Muscle of leg (tissue), 11 donors: Measurements from ENCODE around the gene CAND2. TPM values are rescaled to one million over a fixed set of nuclear protein-coding genes. Genes with fewer than 3 reads are reported as not detected.
"Not testable (repeated sequence)": the region's sequence is repeated elsewhere in the genome, so short reads cannot be mapped to it uniquely, and the experiment has no call there.

Experiments
- DNase-seq: peaks from one replicate; pipeline ENCODE4 v3.0.0; 2013
- H3K27ac ChIP-seq: one replicate; pipeline ENCODE4 v1.5.1; 2013; ENCODE audit warnings: mild to moderate bottlenecking, low read length, control low read depth
- H3K27me3 ChIP-seq: one replicate; pipeline ENCODE4 v1.6.1; 2013; ENCODE audit warnings: low read length; ENCODE audit not compliant: control insufficient read depth, insufficient read depth
- H3K36me3 ChIP-seq: one replicate; pipeline ENCODE4 v1.6.1; 2013; ENCODE audit warnings: low read length; ENCODE audit not compliant: control insufficient read depth, insufficient read depth
- H3K4me1 ChIP-seq: one replicate; pipeline ENCODE4 v1.6.1; 2013; ENCODE audit warnings: low read length; ENCODE audit not compliant: control insufficient read depth, insufficient read depth
- H3K4me3 ChIP-seq: one replicate; pipeline ENCODE4 v1.5.1; 2013; ENCODE audit warnings: low read length, control low read depth
- H3K9me3 ChIP-seq: replicated peaks from 2 replicates; pipeline ENCODE4 v1.6.1; 2013; ENCODE audit warnings: low read depth, low read length; ENCODE audit not compliant: control insufficient read depth
- WGBS: methylation state at CpG from one replicate; pipeline ENCODE4 v1.1.5; 2013; ENCODE audit warnings: missing lambda C conversion rate; ENCODE audit not compliant: insufficient coverage; 5-methylcytosine and 5-hydroxymethylcytosine counted together
- polyA plus RNA-seq, 8 donors: library from polyadenylated mRNA; unstranded; fragments of 120-200 nt; gene quantifications; one replicate each; pipeline versions ENCODE4 v1.2.1 to v1.2.3, GENCODE V29; 2013; ENCODE audit warnings: inconsistent platforms in 1 of 8, low replicate concordance in 1 of 8; ENCODE audit not compliant: insufficient read length in 8 of 8, insufficient read depth in 1 of 8
- total RNA-seq: library from RNA; stranded (reverse); fragments of 120-200 nt; gene quantifications from one replicate; pipeline ENCODE4 v1.2.4, GENCODE V29; 2013

The CAND2 gene
- total and polyA plus RNA-seq, 9 donors, result 27.2 to 46.4 (median 35.2) TPM

- Histone ChIP-seq H3K4me1 (peaks cover 31% of the 10 kb centered on the region), H3K27ac (no peak overlapping the region), H3K27me3 (peaks cover 12% of the 10 kb centered on the region), H3K9me3 (no peaks in the 10 kb centered on the region), H3K4me3 (no peak overlapping the region), H3K36me3 (no peaks in the 10 kb centered on the region)
- WGBS, result 20% methylated on average over 36 of the region's 45 CpGs
- peak; percentile 95 for DNase-seq
These were observed 71.9 kb downstream of the CAND2 start for GRCh38 chr3:12868039-12869034.

GRCh38 chr3:12869035-12869621 is 72.6 kb downstream of the CAND2 start:
- peaks cover 13% of the 10 kb centered on the region for H3K27me3 ChIP-seq
- H3K27ac ChIP-seq, result no peak overlapping the region
- no peak overlapping the region for H3K4me3 ChIP-seq
- 1% methylated on average over 18 of the region's 28 CpGs for WGBS
- DNase-seq, result peak; percentile 43
- H3K9me3 ChIP-seq, result no peaks in the 10 kb centered on the region
- H3K36me3 ChIP-seq, result no peaks in the 10 kb centered on the region
- H3K4me1 ChIP-seq, result peaks cover 31% of the 10 kb centered on the region

GRCh38 chr3:12870942-12871341 is 74.5 kb downstream of the CAND2 start:
- peaks cover 31% of the 10 kb centered on the region for H3K4me1 ChIP-seq
- peak; percentile 40 for DNase-seq
- no peak overlapping the region for H3K27ac ChIP-seq
- H3K36me3 ChIP-seq, result no peaks in the 10 kb centered on the region
- H3K9me3 ChIP-seq, result no peaks in the 10 kb centered on the region
- H3K27me3 ChIP-seq, result peaks cover 11% of the 10 kb centered on the region
- H3K4me3 ChIP-seq, result no peak overlapping the region
- 42% methylated on average over 4 of the region's 9 CpGs for WGBS

GRCh38 chr3:12871404-12871983 is 75.0 kb downstream of the CAND2 start:
- Histone ChIP-seq H3K4me1 (peaks cover 36% of the 10 kb centered on the region), H3K4me3 (no peak overlapping the region), H3K36me3 (no peaks in the 10 kb centered on the region), H3K27ac (no peak overlapping the region), H3K9me3 (no peaks in the 10 kb centered on the region), H3K27me3 (peaks cover 11% of the 10 kb centered on the region)
- DNase-seq, result no peak
- 73% methylated on average over 4 of the region's 12 CpGs for WGBS

GRCh38 chr3:12875857-12876836 is 79.7 kb downstream of the CAND2 start:
- DNase-seq, result peak; percentile 55
- H3K36me3 ChIP-seq, result no peaks in the 10 kb centered on the region
- H3K4me1 ChIP-seq, result peaks cover 27% of the 10 kb centered on the region
- H3K27me3 ChIP-seq, result peaks cover 8% of the 10 kb centered on the region
- no peaks in the 10 kb centered on the region for H3K9me3 ChIP-seq
- 8% methylated on average over 42 of the region's 60 CpGs for WGBS
- no peak overlapping the region for H3K27ac ChIP-seq
- H3K4me3 ChIP-seq, result no peak overlapping the region

GRCh38 chr3:12877040-12877439 is 80.6 kb downstream of the CAND2 start:
- Histone ChIP-seq H3K4me1 (peaks cover 20% of the 10 kb centered on the region), H3K27ac (no peak overlapping the region), H3K27me3 (peaks cover 8% of the 10 kb centered on the region), H3K36me3 (no peaks in the 10 kb centered on the region), H3K4me3 (no peak overlapping the region), H3K9me3 (no peaks in the 10 kb centered on the region)
- DNase-seq, result no peak
- 90% methylated on average over 6 of the region's 7 CpGs for WGBS

GRCh38 chr3:12878141-12878574 is 81.7 kb downstream of the CAND2 start:
- 41% methylated on average over 2 of the region's 2 CpGs for WGBS
- H3K36me3 ChIP-seq, result no peaks in the 10 kb centered on the region
- H3K4me1 ChIP-seq, result peaks cover 20% of the 10 kb centered on the region
- H3K9me3 ChIP-seq, result no peaks in the 10 kb centered on the region
- H3K27ac ChIP-seq, result no peak overlapping the region
- H3K4me3 ChIP-seq, result no peak overlapping the region
- no peak for DNase-seq
- peaks cover 5% of the 10 kb centered on the region for H3K27me3 ChIP-seq

GRCh38 chr3:12878758-12879157 is 82.3 kb downstream of the CAND2 start:
- not testable (repeated sequence) for H3K9me3 ChIP-seq, DNase-seq, H3K27ac ChIP-seq, H3K27me3 ChIP-seq, H3K4me3 ChIP-seq, H3K36me3 ChIP-seq
- peaks cover 23% of the 10 kb centered on the region for H3K4me1 ChIP-seq
- no CpG with 5 or more reads among the region's 2 CpGs for WGBS

GRCh38 chr3:12879191-12879815 is 82.8 kb downstream of the CAND2 start:
- no peaks in the 10 kb centered on the region for H3K36me3 ChIP-seq
- H3K27me3 ChIP-seq, result peaks cover 3% of the 10 kb centered on the region
- no peak overlapping the region for H3K27ac ChIP-seq
- no peaks in the 10 kb centered on the region for H3K9me3 ChIP-seq
- DNase-seq, result no peak
- no peak overlapping the region for H3K4me3 ChIP-seq
- 63% methylated on average over 3 of the region's 5 CpGs for WGBS
- peaks cover 28% of the 10 kb centered on the region for H3K4me1 ChIP-seq
